Pancreas (tissue), 10 donors: ENCODE results near the gene IL17REL. TPM values are rescaled to one million over a fixed set of nuclear protein-coding genes. Genes with fewer than 3 reads are reported as not detected.

ENCODE experiments used
- ATAC-seq, 4 donors: fragments of 200-7000 bp; cut with Tn5 transposase; one replicate each; pipeline versions ENCODE4 v1.8.0 to v1.9.1; 2020; ENCODE audit warnings: mild to moderate bottlenecking in 4 of 4, moderate library complexity in 4 of 4
- DNase-seq, 6 donors: peaks; one replicate each; pipeline ENCODE4 v3.0.0-alpha.2; 2020
- FAIRE-seq: peaks from 2 replicates; lab custom pipeline; 2012; peaks lifted over from hg19 to GRCh38; lab: Jason Lieb, UNC
- H3K27ac ChIP-seq, 4 donors: fragments of 200-600 bp; sonication (generic); 1 replicate in 3 of 4; 2 replicates in 1 of 4; pipeline versions ENCODE4 v1.5.0 to v1.8.0; 2020
- H3K27me3 ChIP-seq, 4 donors: fragments of 200-600 bp; one replicate each; pipeline ENCODE4 v1.8.0; 2021
- H3K36me3 ChIP-seq, 3 donors: fragments of 200-600 bp; sonication (generic) in 1 of 3; one replicate each; pipeline versions ENCODE4 v1.5.0 to v1.8.0; 2020 to 2021
- H3K4me1 ChIP-seq, 3 donors: fragments of 200-600 bp; one replicate each; pipeline ENCODE4 v1.8.0; 2021
- H3K4me3 ChIP-seq, 4 donors: fragments of 200-600 bp; sonication (generic) in 2 of 4; one replicate each; pipeline versions ENCODE4 v1.5.0 to v1.8.0; 2020 to 2021
- H3K9me3 ChIP-seq, 4 donors: fragments of 200-600 bp; one replicate each; pipeline ENCODE4 v1.8.0; 2021
- WGBS, 2 donors: extraction: QIAGEN DNeasy Blood & Tissue Kit; methylation state at CpG; one replicate each; pipeline ENCODE4 v1.1.7; 2013; 5-methylcytosine and 5-hydroxymethylcytosine counted together
- intact Hi-C, 3 donors: fragments of 100-400 bp; cut with DNase I; formaldehyde crosslinking; loops; one replicate each; pipeline versions ENCODE4 v1.11.1 to v1.14.2; 2022
- polyA plus RNA-seq, 2 donors: library from polyadenylated mRNA; stranded (reverse); fragments of 200-250 nt; gene quantifications; one replicate each; pipeline ENCODE4 v1.2.3, GENCODE V29; 2013
- total RNA-seq, 6 donors: library from RNA; stranded (reverse); fragmentation: NEBNext Ultra II Directional in 4 of 6; extraction: Animal tissue kit (Norgen Biotek cat#: 25700) in 4 of 6; gene quantifications; one replicate each; pipeline versions ENCODE4 v1.2.1 to v1.2.4, GENCODE V29; 2021 to 2023
- TF ChIP-seq, protein P1 (sequence below), 4 donors: fragments of 200-600 bp; sonication (generic) in 3 of 4; IDR thresholded peaks; one replicate each; pipeline versions ENCODE4 v1.5.0 to v1.8.0; 2021; ENCODE audit warnings: antibody characterized with exemption in 4 of 4
- donor health status: healthy with polysubstance abuse.
- donor health status: DM: no; HTN: no; CAD: no; lungs with moderate emphysema.
- donor health status: DM: no; HTN: no; CAD: no.
- donor health status: control.
- donor health status: control.
- donor health status: Bipolar disorder and iron deficiency.
- donor health status: DM: yes; HTN: yes; CAD: no.
- donor health status: DM: no; HTN: no; CAD: no.
- donor health status: DM: no; HTN: no; CAD: no.
- donor health status: DM: yes; HTN: yes; CAD: no.

Gene IL17REL
- total and polyA plus RNA-seq, 8 donors, result not detected

DNA sequence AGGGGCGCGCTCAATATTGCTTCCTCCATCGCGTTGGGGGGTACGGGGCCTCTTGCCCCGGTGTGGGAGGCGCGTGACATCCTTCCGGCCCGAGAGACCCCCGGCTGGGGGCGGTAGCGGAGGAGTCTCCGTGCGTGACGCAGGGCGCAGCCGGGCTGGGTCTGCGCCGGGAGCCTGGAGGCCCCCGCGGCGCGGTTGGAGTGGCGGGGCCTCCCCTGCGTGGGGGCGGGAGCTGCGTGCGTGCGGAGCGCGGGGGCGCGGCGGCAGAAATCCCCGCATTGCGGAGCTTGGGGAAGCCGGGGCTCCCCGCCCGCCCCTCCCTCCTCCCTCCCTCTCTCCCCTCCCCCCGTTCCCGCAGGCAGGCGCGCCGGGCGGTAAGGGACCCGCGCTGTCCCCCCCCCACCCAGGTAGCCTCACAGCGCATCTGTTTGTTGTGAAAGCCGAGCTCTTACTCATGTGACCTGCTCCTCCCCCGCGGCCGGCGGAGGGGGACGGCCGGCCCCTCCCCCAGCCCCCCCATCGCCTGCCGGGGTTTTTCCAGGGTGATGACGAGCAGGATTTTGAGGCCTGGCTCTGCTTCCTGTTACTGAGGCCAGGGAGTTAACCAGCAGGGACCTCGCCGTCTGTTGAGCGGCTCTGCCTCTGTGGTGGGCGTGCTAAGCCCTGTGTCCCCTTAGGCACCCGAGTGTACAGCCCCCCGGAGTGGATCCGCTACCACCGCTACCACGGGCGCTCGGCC, 50.4 kb downstream of the IL17REL start:
- 13 to 24% methylated on average over 25 to 70 of the region's 70 CpGs for WGBS, 2 donors
- Histone ChIP-seq H3K9me3 (no peaks in the 10 kb centered on the region), H3K4me1 (peaks cover 16 to 49% (median 18%) of the 10 kb centered on the region in 3 donors), H3K4me3 (peak overlapping the region; percentile 91 to 98 (median 95)), H3K27me3 (no peaks in the 10 kb centered on the region), H3K27ac (peak overlapping the region; percentile 67 to 95 (median 90)), H3K36me3 (peaks cover 0 to 19% (median 17%) of the 10 kb centered on the region in 3 donors)
- TF ChIP-seq, protein P1, sequence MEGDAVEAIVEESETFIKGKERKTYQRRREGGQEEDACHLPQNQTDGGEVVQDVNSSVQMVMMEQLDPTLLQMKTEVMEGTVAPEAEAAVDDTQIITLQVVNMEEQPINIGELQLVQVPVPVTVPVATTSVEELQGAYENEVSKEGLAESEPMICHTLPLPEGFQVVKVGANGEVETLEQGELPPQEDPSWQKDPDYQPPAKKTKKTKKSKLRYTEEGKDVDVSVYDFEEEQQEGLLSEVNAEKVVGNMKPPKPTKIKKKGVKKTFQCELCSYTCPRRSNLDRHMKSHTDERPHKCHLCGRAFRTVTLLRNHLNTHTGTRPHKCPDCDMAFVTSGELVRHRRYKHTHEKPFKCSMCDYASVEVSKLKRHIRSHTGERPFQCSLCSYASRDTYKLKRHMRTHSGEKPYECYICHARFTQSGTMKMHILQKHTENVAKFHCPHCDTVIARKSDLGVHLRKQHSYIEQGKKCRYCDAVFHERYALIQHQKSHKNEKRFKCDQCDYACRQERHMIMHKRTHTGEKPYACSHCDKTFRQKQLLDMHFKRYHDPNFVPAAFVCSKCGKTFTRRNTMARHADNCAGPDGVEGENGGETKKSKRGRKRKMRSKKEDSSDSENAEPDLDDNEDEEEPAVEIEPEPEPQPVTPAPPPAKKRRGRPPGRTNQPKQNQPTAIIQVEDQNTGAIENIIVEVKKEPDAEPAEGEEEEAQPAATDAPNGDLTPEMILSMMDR (IDR thresholded peaks at IDR 0.05), result no peak
- intact Hi-C loops, result no loop called here
- DNase-seq (peak; percentile 86 to 93 (median 88)), ATAC-seq (peak; percentile 20 to 57 (median 48)), FAIRE-seq (no peak)

DNA sequence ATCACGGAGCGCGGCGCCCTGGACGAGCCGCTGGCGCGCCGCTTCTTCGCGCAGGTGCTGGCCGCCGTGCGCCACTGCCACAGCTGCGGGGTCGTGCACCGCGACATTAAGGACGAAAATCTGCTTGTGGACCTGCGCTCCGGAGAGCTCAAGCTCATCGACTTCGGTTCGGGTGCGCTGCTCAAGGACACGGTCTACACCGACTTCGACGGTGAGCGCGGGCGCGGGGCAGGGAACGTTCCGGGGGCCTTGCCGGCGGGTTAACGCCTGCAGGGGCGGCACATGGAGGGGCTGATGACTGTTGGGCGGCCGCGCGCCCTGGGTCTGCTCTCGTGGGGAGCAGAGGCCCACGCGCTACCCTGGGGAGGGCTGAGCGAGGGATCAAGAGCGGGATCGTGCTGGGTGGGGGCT, 51.0 kb downstream of the IL17REL start:
- ATAC-seq (no peak), FAIRE-seq (no peak), DNase-seq (peak in 5 of 6 donors; percentile 33 to 87 (median 69))
- H3K27ac ChIP-seq, result peak overlapping the region; percentile 67 to 95 (median 90)
- TF ChIP-seq, protein P1 (IDR thresholded peaks at IDR 0.05), result no peak
- 5 to 7% methylated on average over 48 to 49 of the region's 49 CpGs for WGBS, 2 donors
- H3K27me3 ChIP-seq, result no peaks in the 10 kb centered on the region
- peaks cover 16 to 43% (median 18%) of the 10 kb centered on the region in 3 donors for H3K4me1 ChIP-seq
- peaks cover 0 to 19% (median 17%) of the 10 kb centered on the region in 3 donors for H3K36me3 ChIP-seq
- peak overlapping the region; percentile 91 to 98 (median 95) for H3K4me3 ChIP-seq
- H3K9me3 ChIP-seq, result no peaks in the 10 kb centered on the region
- intact Hi-C loops, result no loop called here

DNA sequence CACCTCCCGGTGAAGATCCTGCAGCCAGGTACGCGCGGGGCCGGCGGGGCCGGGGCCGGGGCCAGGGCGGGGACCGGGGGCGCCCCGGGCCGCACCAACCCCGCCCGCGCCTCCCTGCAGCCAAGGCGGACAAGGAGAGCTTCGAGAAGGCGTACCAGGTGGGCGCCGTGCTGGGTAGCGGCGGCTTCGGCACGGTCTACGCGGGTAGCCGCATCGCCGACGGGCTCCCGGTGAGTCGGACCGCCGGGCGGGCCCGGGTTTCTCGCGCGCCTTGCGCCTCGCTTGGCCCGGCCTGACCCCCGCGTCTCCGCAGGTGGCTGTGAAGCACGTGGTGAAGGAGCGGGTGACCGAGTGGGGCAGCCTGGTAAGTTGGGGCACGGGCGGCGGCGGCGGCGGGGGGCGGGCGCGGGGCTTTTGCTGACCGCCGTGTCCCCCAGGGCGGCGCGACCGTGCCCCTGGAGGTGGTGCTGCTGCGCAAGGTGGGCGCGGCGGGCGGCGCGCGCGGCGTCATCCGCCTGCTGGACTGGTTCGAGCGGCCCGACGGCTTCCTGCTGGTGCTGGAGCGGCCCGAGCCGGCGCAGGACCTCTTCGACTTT, 51.5 kb downstream of the IL17REL start:
- 1 to 5% methylated on average over 27 to 84 of the region's 84 CpGs for WGBS, 2 donors
- no peaks in the 10 kb centered on the region for H3K9me3 ChIP-seq
- no peaks in the 10 kb centered on the region for H3K27me3 ChIP-seq
- DNase-seq, result peak; percentile 49 to 89 (median 70)
- peaks cover 16 to 39% (median 18%) of the 10 kb centered on the region in 3 donors for H3K4me1 ChIP-seq
- H3K36me3 ChIP-seq, result peaks cover 0 to 19% (median 17%) of the 10 kb centered on the region in 3 donors
- peak in 1 of 4 donors; percentile 6 for ATAC-seq
- FAIRE-seq, result no peak
- TF ChIP-seq, protein P1 (IDR thresholded peaks at IDR 0.05), result no peak
- intact Hi-C loops, result no loop called here
- H3K27ac ChIP-seq, result peak overlapping the region; percentile 67 to 95 (median 90)
- H3K4me3 ChIP-seq, result peak overlapping the region; percentile 91 to 98 (median 95)

DNA sequence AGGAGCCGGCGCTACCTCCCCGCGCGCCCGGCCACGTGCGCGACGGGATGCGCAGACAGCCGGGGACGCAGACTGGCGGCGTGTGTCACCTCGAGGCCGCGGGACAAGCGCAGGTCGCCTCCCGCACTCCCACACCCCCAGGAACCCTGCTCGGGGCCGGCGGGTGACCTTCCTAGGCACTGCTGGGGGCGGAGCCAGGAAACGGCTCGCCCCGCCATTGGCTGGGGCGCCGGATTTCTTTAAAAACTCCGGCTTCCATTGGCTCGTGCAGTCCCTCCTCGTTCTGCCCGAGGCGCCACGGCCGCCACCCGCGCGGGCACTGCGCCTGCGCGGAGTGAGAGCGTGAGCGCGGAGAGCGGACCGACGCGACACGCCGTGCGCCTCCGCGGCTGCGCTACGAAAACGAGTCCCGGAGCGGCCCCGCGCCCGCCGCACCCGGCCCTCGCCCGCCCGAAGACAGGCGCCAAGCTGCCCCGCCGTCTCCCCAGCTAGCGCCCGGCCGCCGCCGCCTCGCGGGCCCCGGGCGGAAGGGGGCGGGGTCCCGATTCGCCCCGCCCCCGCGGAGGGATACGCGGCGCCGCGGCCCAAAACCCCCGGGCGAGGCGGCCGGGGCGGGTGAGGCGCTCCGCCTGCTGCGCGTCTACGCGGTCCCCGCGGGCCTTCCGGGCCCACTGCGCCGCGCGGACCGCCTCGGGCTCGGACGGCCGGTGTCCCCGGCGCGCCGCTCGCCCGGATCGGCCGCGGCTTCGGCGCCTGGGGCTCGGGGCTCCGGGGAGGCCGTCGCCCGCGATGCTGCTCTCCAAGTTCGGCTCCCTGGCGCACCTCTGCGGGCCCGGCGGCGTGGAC, 52.2 kb downstream of the IL17REL start, which contains the start of gene PIM3:
Gene PIM3 (plus strand): TSS at position 614 of the 846 bp plus-strand sequence. CDS start 176 bp downstream, at position 790.
- Histone ChIP-seq H3K4me3 (peak within 1 kb of the TSS; percentile 91 to 98 (median 95)), H3K4me1 (peaks cover 19 to 41% (median 23%) of the 10 kb centered on the region in 3 donors), H3K36me3 (peaks cover 0 to 19% (median 17%) of the 10 kb centered on the region in 3 donors), H3K27ac (peak within 1 kb of the TSS; percentile 87 to 95 (median 91)), H3K9me3 (no peaks in the 10 kb centered on the region), H3K27me3 (no peaks in the 10 kb centered on the region)
- DNase-seq (peak; percentile 93 to 98 (median 96)), ATAC-seq (peak; percentile 75 to 83 (median 80)), FAIRE-seq (peak; percentile 13)
- TF ChIP-seq, protein P1 (IDR thresholded peaks at IDR 0.05), result no peak
- WGBS, 2 donors, result 0 to 1% methylated on average over 73 to 137 of the region's 137 CpGs
- intact Hi-C loops, result no loop called here
